Adrenal gland (tissue), 12 donors: Measurements from ENCODE around the gene OLFM1. TPM values are rescaled to one million over a fixed set of nuclear protein-coding genes. Genes with fewer than 3 reads are reported as not detected.

ENCODE experiments used
- DNase-seq, 7 donors: peaks; one replicate each; pipeline ENCODE4 v3.0.0-alpha.2; 2019 to 2020
- H3K27ac ChIP-seq, 5 donors: fragments of 200-600 bp; sonication (generic) in 4 of 5; 1 replicate in 3 of 5; 2 replicates in 2 of 5; pipeline versions ENCODE4 v1.5.1 to v1.8.0; 2016 to 2020; ENCODE audit warnings: mild to moderate bottlenecking in 1 of 5
- H3K27me3 ChIP-seq: fragments of 200-600 bp; 2 replicates; pipeline ENCODE4 v1.8.0; 2021
- H3K36me3 ChIP-seq, 2 donors: fragments of 200-600 bp; replicated peaks in 1 of 2; 1 replicate in 1 of 2; 2 replicates in 1 of 2; pipeline versions ENCODE4 v1.5.1 to v1.8.0; 2018 to 2022
- H3K4me1 ChIP-seq, 2 donors: fragments of 200-600 bp; replicated peaks in 1 of 2; 1 replicate in 1 of 2; 2 replicates in 1 of 2; pipeline versions ENCODE4 v1.5.1 to v1.8.0; 2018 to 2021
- H3K4me3 ChIP-seq, 4 donors: fragments of 200-600 bp; sonication (generic) in 3 of 4; one replicate each; pipeline ENCODE4 v1.5.1; 2016 to 2018
- H3K9me3 ChIP-seq, 3 donors: fragments of 200-600 bp; sonication (generic) in 1 of 3; replicated peaks in 1 of 3; 1 replicate in 2 of 3; 2 replicates in 1 of 3; pipeline versions ENCODE4 v1.5.1 to v1.8.0; 2016 to 2021
- CTCF ChIP-seq, 6 experiments: fragments of 450-650 bp in 4 of 6; fragments of 200-600 bp in 2 of 6; sonication (generic) in 1 of 6; IDR thresholded peaks; 1 replicate in 5 of 6; 2 replicates in 1 of 6; pipeline versions ENCODE4 v1.5.1 to v1.8.0; 2016 to 2021; ENCODE audit warnings: antibody characterized with exemption in 6 of 6, mild to moderate bottlenecking in 2 of 6, moderate library complexity in 1 of 6
- POLR2A ChIP-seq, 2 donors: fragments of 450-650 bp; IDR thresholded peaks; one replicate each; pipeline ENCODE4 v1.6.1; 2017; ENCODE audit warnings: antibody characterized with exemption in 2 of 2, mild to moderate bottlenecking in 2 of 2, moderate library complexity in 1 of 2
- WGBS, 4 donors: extraction: QIAGEN DNeasy Blood & Tissue Kit in 2 of 4; methylation state at CpG; one replicate each; pipeline versions ENCODE4 v1.1.5 to v1.1.7; 2013 to 2017; 5-methylcytosine and 5-hydroxymethylcytosine counted together
- intact Hi-C, 2 donors: fragments of 100-400 bp; cut with DNase I; formaldehyde crosslinking; loops; one replicate each; pipeline versions ENCODE4 v1.14.1 to v1.15.0; 2022 to 2023
- polyA plus RNA-seq, 3 donors: library from polyadenylated mRNA; stranded (reverse); fragments of 200-250 nt in 2 of 3; fragments of 350-450 nt in 1 of 3; fragmentation: Illumina TruSeq in 1 of 3; extraction: RNeasy Lipid Tissue Mini Kit (QIAGEN cat#74804) in 1 of 3; gene quantifications; one replicate each; pipeline ENCODE4 v1.2.3, GENCODE V29; 2013 to 2014
- total RNA-seq, 9 donors: library from RNA; depleted of rRNA in 4 of 9; stranded (reverse); fragments of >200 nt in 4 of 9; fragments of 120-200 nt in 1 of 9; fragmentation: NEBNext Ultra II Directional in 1 of 9; extraction: Animal tissue kit (Norgen Biotek cat#: 25700) in 1 of 9; gene quantifications; one replicate each; pipeline versions ENCODE4 v1.1.0 to v1.2.4, GENCODE V29; 2013 to 2023
- donor health status: healthy with polysubstance abuse.
- donor health status: Bipolar disorder and iron deficiency.
- donor health status: DM: yes; HTN: yes; CAD: no.
- donor health status: DM: no; HTN: no; CAD: no.
- donor health status: DM: no; HTN: no; CAD: no.
- donor health status: DM: yes; HTN: yes; CAD: no.

OLFM1 gene
- total and polyA plus RNA-seq, 12 donors: 2.5 to 48.0 (median 28.0) TPM

- H3K27ac ChIP-seq: no peak overlapping the region
- peak in 6 of 7 donors; percentile 47 to 64 (median 58) for DNase-seq
- 19 to 36% (median 31%) methylated on average over 16 to 20 of the region's 20 CpGs for WGBS, 4 donors
- H3K4me1 ChIP-seq: no peaks in the 10 kb centered on the region
- H3K27me3 ChIP-seq: peaks cover 3% of the 10 kb centered on the region
- no peaks in the 10 kb centered on the region for H3K36me3 ChIP-seq
- TF ChIP-seq CTCF (IDR thresholded peaks at IDR 0.05): no peak
- no peak for TF ChIP-seq POLR2A (IDR thresholded peaks at IDR 0.05)
- intact Hi-C loops: no loop called here
- no peaks in the 10 kb centered on the region for H3K9me3 ChIP-seq
- no peak overlapping the region for H3K4me3 ChIP-seq
Measured at GRCh38 chr9:135156525-135157510, 69.3 kb downstream of the OLFM1 start.

- Histone ChIP-seq H3K27ac (no peak overlapping the region), H3K9me3 (no peaks in the 10 kb centered on the region), H3K27me3 (no peaks in the 10 kb centered on the region), H3K36me3 (no peaks in the 10 kb centered on the region), H3K4me3 (no peak overlapping the region), H3K4me1 (no peaks in the 10 kb centered on the region)
- TF ChIP-seq CTCF (IDR thresholded peaks at IDR 0.05) (no peak), POLR2A (IDR thresholded peaks at IDR 0.05) (no peak)
- intact Hi-C loops: no loop called here
- DNase-seq: no peak
- 63 to 66% (median 64%) methylated on average over 8 to 9 of the region's 9 CpGs for WGBS, 4 donors
Measured at GRCh38 chr9:135157856-135158563, 70.5 kb downstream of the OLFM1 start.

- WGBS, 4 donors: 60 to 78% (median 65%) methylated on average over 6 of the region's 6 CpGs
- H3K36me3 ChIP-seq: no peaks in the 10 kb centered on the region
- no peaks in the 10 kb centered on the region for H3K9me3 ChIP-seq
- H3K27ac ChIP-seq: no peak overlapping the region
- H3K4me1 ChIP-seq: no peaks in the 10 kb centered on the region
- no peak for DNase-seq
- H3K27me3 ChIP-seq: no peaks in the 10 kb centered on the region
- TF ChIP-seq CTCF (IDR thresholded peaks at IDR 0.05) (no peak), POLR2A (IDR thresholded peaks at IDR 0.05) (no peak)
- intact Hi-C loops: no loop called here
- H3K4me3 ChIP-seq: no peak overlapping the region
Measured at GRCh38 chr9:135158564-135158937, 71.1 kb downstream of the OLFM1 start.

GRCh38 chr9:135159801-135160200 is 72.3 kb downstream of the OLFM1 start:
- intact Hi-C loops: no loop called here
- Histone ChIP-seq H3K4me1 (no peaks in the 10 kb centered on the region), H3K36me3 (no peaks in the 10 kb centered on the region), H3K27me3 (no peaks in the 10 kb centered on the region), H3K9me3 (no peaks in the 10 kb centered on the region), H3K27ac (no peak overlapping the region), H3K4me3 (no peak overlapping the region)
- whole genome bisulfite sequencing, 4 donors: 52 to 69% (median 65%) methylated on average over 9 to 11 of the region's 11 CpGs
- peak in 1 of 7 donors; percentile 78 for DNase-seq
- no peak for TF ChIP-seq CTCF (IDR thresholded peaks at IDR 0.05)
- TF ChIP-seq POLR2A (IDR thresholded peaks at IDR 0.05): no peak
